ENCODE results near the gene NSUN6.
"Not testable (repeated sequence)": the region's sequence is repeated elsewhere in the genome, so short reads cannot be mapped to it uniquely, and the experiment has no call there.

The NSUN6 gene

GRCh38 chr10:18607503-18608378 is 43.6 kb downstream of the NSUN6 start:
- no peak for FAIRE-seq

- no peak for FAIRE-seq
Measured at GRCh38 chr10:18606051-18606695, 45.2 kb downstream of the NSUN6 start.

GRCh38 chr10:18601321-18601720 is 50.1 kb downstream of the NSUN6 start:
- no peak for FAIRE-seq

- no peak for FAIRE-seq
Measured at GRCh38 chr10:18599392-18599791, 52.0 kb downstream of the NSUN6 start.

GRCh38 chr10:18594574-18595156 is 56.7 kb downstream of the NSUN6 start:
- no peak for FAIRE-seq

- FAIRE-seq, result not testable (repeated sequence)
Measured at GRCh38 chr10:18591141-18591540, 60.2 kb downstream of the NSUN6 start.

GRCh38 chr10:18586637-18587036 is 64.8 kb downstream of the NSUN6 start:
- not testable (repeated sequence) for FAIRE-seq

GRCh38 chr10:18583575-18584270 is 67.7 kb downstream of the NSUN6 start:
- no peak for FAIRE-seq

- no peak for FAIRE-seq
Measured at GRCh38 chr10:18582803-18583202, 68.6 kb downstream of the NSUN6 start.

- FAIRE-seq, result no peak
Measured at GRCh38 chr10:18577823-18578685, 73.3 kb downstream of the NSUN6 start.

GRCh38 chr10:18576586-18576985 is 74.8 kb downstream of the NSUN6 start:
- FAIRE-seq, result no peak

- FAIRE-seq, result no peak
Measured at GRCh38 chr10:18572959-18573561, 78.3 kb downstream of the NSUN6 start.

GRCh38 chr10:18571780-18572179 is 79.6 kb downstream of the NSUN6 start:
- FAIRE-seq, result no peak

GRCh38 chr10:18571076-18571475 is 80.3 kb downstream of the NSUN6 start:
- FAIRE-seq, result no peak

- FAIRE-seq, result not testable (repeated sequence)
Measured at GRCh38 chr10:18570386-18570785, 81.0 kb downstream of the NSUN6 start.

- no peak for FAIRE-seq
Measured at GRCh38 chr10:18567343-18567856, 84.0 kb downstream of the NSUN6 start.

- FAIRE-seq, result no peak
Measured at GRCh38 chr10:18566177-18566576, 85.2 kb downstream of the NSUN6 start.

GRCh38 chr10:18565006-18565405 is 86.4 kb downstream of the NSUN6 start:
- FAIRE-seq, result no peak

GRCh38 chr10:18563003-18563726 is 88.2 kb downstream of the NSUN6 start:
- FAIRE-seq, result no peak

- FAIRE-seq, result no peak
Measured at GRCh38 chr10:18561861-18562551, 89.4 kb downstream of the NSUN6 start.
